BE2C (cell line): ENCODE data around the gene SLC28A3.

Experiments used
- DNase-seq: peaks from one replicate; pipeline ENCODE4 v3.0.0-alpha.2; 2020
- H3K27me3 ChIP-seq: fragments of 250-450 bp; sonication (Bioruptor Pico); 2 replicates; pipeline ENCODE4 v1.5.1; 2020; ENCODE audit warnings: mild to moderate bottlenecking
- H3K36me3 ChIP-seq: fragments of 250-450 bp; sonication (Bioruptor Pico); 2 replicates; pipeline ENCODE4 v1.5.1; 2020; ENCODE audit warnings: mild to moderate bottlenecking
- H3K4me1 ChIP-seq: fragments of 250-450 bp; sonication (Bioruptor Pico); 2 replicates; pipeline ENCODE4 v1.5.1; 2020
- H3K4me3 ChIP-seq: 2 replicates; pipeline ENCODE4 v1.5.1; 2011; ENCODE audit warnings: low read depth, low read length
- H3K9me3 ChIP-seq: fragments of 250-450 bp; sonication (Bioruptor Pico); 2 replicates; pipeline ENCODE4 v1.5.1; 2020
- TF ChIP-seq, protein P1 (sequence below): IDR thresholded peaks from 2 replicates; pipeline ENCODE4 v1.5.1; 2012; ENCODE audit warnings: mild to moderate bottlenecking, low read depth, low read length

SLC28A3 gene

GRCh38 chr9:84276741-84277140 is 63.8 kb downstream of the SLC28A3 start:
- Histone ChIP-seq H3K36me3 (no peaks in the 10 kb centered on the region), H3K4me1 (no peaks in the 10 kb centered on the region), H3K27me3 (peaks cover 3% of the 10 kb centered on the region; the same call in 1 of the 2 replicates), H3K4me3 (no peak overlapping the region), H3K9me3 (no peaks in the 10 kb centered on the region)
- TF ChIP-seq, protein P1, sequence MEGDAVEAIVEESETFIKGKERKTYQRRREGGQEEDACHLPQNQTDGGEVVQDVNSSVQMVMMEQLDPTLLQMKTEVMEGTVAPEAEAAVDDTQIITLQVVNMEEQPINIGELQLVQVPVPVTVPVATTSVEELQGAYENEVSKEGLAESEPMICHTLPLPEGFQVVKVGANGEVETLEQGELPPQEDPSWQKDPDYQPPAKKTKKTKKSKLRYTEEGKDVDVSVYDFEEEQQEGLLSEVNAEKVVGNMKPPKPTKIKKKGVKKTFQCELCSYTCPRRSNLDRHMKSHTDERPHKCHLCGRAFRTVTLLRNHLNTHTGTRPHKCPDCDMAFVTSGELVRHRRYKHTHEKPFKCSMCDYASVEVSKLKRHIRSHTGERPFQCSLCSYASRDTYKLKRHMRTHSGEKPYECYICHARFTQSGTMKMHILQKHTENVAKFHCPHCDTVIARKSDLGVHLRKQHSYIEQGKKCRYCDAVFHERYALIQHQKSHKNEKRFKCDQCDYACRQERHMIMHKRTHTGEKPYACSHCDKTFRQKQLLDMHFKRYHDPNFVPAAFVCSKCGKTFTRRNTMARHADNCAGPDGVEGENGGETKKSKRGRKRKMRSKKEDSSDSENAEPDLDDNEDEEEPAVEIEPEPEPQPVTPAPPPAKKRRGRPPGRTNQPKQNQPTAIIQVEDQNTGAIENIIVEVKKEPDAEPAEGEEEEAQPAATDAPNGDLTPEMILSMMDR = no peak
- no peak for DNase-seq

DNA sequence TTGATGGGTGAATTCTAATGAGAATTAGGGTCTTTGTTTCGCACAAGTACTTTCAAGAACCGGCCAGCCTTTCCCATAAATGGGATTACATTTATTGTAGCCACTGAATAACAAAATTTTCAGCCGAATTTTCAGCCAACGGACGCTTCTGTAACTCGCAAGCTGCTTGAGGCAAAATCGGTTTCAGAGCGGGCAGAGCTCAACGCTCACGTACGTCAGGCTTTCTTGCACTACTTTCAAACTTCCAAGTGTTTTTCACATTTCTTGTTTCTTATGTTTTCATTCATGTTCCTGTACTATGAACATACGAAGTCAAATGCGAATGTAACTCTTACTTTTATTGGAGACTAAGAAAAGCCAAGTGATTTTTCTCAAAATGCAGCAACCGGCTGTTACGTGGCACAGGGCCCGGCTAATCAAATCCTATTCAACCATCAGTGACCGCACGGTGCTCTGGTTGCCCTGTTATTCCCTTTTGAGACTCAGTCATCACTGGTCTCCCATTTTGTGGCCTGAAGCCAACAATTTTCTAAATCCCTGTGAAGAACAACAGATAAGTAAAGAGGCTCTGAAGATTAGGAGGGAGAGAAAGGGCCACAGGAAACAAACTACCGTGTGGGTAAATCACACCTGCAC is 68.5 kb downstream of the SLC28A3 start:
- Histone ChIP-seq H3K36me3 (no peaks in the 10 kb centered on the region), H3K9me3 (no peaks in the 10 kb centered on the region), H3K4me3 (peak overlapping the region; percentile 69), H3K27me3 (peaks cover 3% of the 10 kb centered on the region; the same call in 1 of the 2 replicates), H3K4me1 (0 out of 2 replicates have a peak, but pooled peaks cover 5% of the 10 kb centered on the region)
- TF ChIP-seq, protein P1 = no peak
- DNase-seq = peak; percentile 31

GRCh38 chr9:84271531-84271900 is 69.0 kb downstream of the SLC28A3 start:
- Histone ChIP-seq H3K27me3 (peaks cover 3% of the 10 kb centered on the region; the same call in 1 of the 2 replicates), H3K36me3 (no peaks in the 10 kb centered on the region), H3K4me3 (peak overlapping the region; percentile 69), H3K4me1 (0 out of 2 replicates have a peak, but pooled peaks cover 5% of the 10 kb centered on the region), H3K9me3 (no peaks in the 10 kb centered on the region)
- TF ChIP-seq, protein P1 = no peak
- peak; percentile 63 for DNase-seq

DNA sequence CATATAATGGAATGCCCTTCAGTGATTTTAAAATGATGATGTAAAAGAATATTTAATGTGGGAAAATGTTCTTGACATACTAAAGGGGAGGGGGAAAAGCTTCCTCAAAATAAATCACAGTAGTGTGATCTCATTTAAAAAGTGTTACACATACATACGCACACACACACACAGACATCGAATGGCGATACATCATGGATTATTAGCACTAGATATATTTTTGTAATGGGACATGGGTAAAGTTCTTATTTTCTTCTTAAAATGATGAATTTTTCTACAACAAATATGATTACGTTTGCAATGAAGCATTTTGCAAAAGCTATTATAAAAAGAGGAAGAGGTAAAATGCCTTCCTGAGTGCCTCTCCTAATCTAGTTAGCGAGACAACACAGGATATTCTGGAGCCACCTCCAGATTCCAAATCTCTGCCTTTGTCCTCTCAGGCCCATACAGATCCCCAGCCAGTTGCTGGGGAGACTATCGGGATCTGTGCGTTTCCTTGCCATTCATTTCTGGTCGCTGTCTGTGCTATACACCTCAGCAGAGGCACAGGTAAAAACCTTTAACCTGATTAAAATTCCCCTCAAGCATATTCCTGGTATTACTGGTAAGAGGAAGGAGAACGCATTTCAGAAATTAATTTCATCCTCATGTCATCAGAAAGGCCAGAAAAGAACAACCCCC is 69.6 kb downstream of the SLC28A3 start:
- H3K36me3 ChIP-seq = no peaks in the 10 kb centered on the region
- TF ChIP-seq, protein P1 = no peak
- H3K27me3 ChIP-seq = peaks cover 3% of the 10 kb centered on the region; the same call in 1 of the 2 replicates
- 0 out of 2 replicates have a peak, but pooled peaks cover 5% of the 10 kb centered on the region for H3K4me1 ChIP-seq
- H3K4me3 ChIP-seq = peak overlapping the region; percentile 69
- no peak for DNase-seq
- H3K9me3 ChIP-seq = no peaks in the 10 kb centered on the region

GRCh38 chr9:84266087-84266561 is 74.4 kb downstream of the SLC28A3 start:
- no peak for DNase-seq
- Histone ChIP-seq H3K36me3 (no peaks in the 10 kb centered on the region), H3K27me3 (peaks cover 3% of the 10 kb centered on the region; the same call in 1 of the 2 replicates), H3K9me3 (no peaks in the 10 kb centered on the region), H3K4me3 (no peak overlapping the region), H3K4me1 (0 out of 2 replicates have a peak, but pooled peaks cover 3% of the 10 kb centered on the region)
- TF ChIP-seq, protein P1 = no peak
